ENCODE data around the gene AGPAT4. TPM values are rescaled to one million over a fixed set of nuclear protein-coding genes. Genes with fewer than 3 reads are reported as not detected.
"Not testable (repeated sequence)": the region's sequence is repeated elsewhere in the genome, so short reads cannot be mapped to it uniquely, and the experiment has no call there.

AGPAT4 gene
- total RNA-seq, 1 donor from 2014 or later = 23.7 TPM

DNA sequence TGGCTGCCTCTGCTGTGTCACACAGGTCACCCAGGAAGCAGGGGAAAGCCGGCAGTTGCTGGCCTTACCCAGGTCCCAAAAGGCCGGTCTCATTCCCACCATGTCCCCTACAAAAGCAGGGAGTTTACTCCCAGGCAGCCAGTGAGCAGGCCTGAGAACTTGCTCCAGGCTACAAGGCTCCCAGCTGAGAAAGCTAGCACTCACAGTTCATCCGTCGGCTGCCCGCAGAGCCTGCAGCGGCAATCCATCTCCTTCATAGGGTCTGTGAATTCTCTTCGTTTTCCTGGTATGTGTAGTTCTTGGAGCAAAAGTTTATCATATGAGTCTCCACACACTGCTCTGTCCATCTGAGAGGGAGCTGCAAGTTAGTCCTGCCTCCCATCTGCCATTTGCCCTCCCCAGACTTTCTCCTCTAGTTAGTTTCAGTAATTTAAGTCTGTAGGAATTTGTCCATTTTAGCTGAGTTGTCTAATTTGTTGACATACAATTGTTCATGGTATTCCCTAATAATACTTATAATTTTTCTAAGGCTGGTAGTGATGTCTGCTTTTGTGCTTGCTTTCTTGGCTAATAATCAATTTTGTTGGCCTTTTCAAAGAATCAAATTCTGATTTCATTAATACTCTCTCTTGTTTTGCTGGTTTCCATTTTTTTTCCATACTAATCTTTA is 146.7 kb downstream of the AGPAT4 start:
- Mint-ChIP-seq H3K27ac (no peak overlapping the region), H3K36me3 (peaks cover 81% of the 10 kb centered on the region), H3K4me3 (no peak overlapping the region), H3K4me1 (peaks cover 5% of the 10 kb centered on the region), H3K9me3 (peaks cover 49% of the 10 kb centered on the region), H3K27me3 (ENCODE audit: low read depth) (no peaks in the 10 kb centered on the region)
- TF ChIP-seq, protein P1, sequence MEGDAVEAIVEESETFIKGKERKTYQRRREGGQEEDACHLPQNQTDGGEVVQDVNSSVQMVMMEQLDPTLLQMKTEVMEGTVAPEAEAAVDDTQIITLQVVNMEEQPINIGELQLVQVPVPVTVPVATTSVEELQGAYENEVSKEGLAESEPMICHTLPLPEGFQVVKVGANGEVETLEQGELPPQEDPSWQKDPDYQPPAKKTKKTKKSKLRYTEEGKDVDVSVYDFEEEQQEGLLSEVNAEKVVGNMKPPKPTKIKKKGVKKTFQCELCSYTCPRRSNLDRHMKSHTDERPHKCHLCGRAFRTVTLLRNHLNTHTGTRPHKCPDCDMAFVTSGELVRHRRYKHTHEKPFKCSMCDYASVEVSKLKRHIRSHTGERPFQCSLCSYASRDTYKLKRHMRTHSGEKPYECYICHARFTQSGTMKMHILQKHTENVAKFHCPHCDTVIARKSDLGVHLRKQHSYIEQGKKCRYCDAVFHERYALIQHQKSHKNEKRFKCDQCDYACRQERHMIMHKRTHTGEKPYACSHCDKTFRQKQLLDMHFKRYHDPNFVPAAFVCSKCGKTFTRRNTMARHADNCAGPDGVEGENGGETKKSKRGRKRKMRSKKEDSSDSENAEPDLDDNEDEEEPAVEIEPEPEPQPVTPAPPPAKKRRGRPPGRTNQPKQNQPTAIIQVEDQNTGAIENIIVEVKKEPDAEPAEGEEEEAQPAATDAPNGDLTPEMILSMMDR (IDR thresholded peaks at IDR 0.05; ENCODE audit: unreplicated experiment) = no peak
- DNase-seq (ENCODE audit: low spot score in 2 of 2, unreplicated experiment in 2 of 2) = no peak

DNA sequence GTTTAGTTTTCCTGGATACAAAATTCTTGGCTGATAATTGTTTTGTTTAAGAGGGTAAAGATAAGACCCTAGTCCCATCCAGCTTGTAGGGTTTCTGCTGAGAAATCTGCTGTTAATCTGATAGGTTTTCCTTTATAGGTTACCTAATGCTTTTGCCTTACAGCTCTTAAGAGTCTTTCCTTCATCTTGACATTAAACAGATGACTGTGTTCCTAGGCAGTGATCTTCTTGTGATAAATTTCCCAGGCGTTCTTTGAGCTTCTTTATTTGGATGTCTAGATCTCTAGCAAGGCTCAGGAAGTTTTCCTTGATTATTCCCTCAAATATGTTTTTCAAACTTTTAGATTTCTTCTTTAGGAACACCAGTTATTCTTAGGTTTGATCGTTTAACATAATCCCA is 148.3 kb downstream of the AGPAT4 start:
- Mint-ChIP-seq H3K27me3 (ENCODE audit: low read depth) (no peaks in the 10 kb centered on the region), H3K9me3 (peaks cover 64% of the 10 kb centered on the region), H3K4me3 (no peak overlapping the region), H3K27ac (no peak overlapping the region), H3K4me1 (peaks cover 5% of the 10 kb centered on the region), H3K36me3 (peaks cover 94% of the 10 kb centered on the region)
- no peak for DNase-seq (ENCODE audit: low spot score in 2 of 2, unreplicated experiment in 2 of 2)
- TF ChIP-seq, protein P1 (IDR thresholded peaks at IDR 0.05; ENCODE audit: unreplicated experiment) = no peak

DNA sequence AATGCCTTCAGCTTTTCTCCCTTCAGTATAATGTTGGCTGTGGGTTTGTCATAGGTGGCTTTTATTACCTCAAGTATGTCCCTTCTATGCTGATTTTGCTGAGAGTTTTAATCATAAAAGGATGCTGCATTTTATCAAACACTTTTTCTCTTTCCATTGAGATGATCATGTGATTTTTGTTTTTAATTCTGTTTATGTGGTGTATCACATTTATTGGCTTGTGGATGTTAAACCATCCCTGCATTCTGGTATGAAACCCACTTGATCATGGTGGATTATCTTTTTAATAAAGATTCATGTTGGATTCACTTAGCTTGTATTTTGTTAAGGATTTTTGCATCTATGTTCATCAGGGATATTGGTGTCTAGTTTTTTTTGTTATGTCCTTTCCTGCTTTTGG is 150.5 kb downstream of the AGPAT4 start:
- not testable (repeated sequence) for H3K27ac Mint-ChIP-seq; DNase-seq (ENCODE audit: low spot score in 2 of 2, unreplicated experiment in 2 of 2); H3K27me3 Mint-ChIP-seq (ENCODE audit: low read depth); H3K4me1 Mint-ChIP-seq; H3K4me3 Mint-ChIP-seq
- Mint-ChIP-seq H3K36me3 (peaks cover 95% of the 10 kb centered on the region), H3K9me3 (peaks cover 81% of the 10 kb centered on the region)

DNA sequence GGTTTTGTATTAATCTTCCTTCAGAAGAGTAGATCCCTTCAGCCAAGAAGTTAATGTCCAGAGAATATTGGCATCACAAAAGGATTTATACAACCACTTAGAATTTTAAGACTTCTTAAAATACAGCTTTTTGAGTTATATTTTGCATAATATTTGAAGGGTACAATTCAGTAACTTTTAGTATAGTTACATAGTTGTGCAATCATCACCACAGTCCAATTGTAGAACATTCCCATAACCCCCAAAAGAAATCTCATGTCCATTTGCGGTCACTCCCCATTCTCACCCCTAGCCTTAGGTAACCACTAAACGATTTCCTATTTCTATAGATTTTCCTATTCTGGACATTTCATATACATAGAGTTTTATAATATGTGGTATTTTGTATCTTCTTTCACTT is 155.9 kb downstream of the AGPAT4 start:
- H3K4me1 Mint-ChIP-seq = no peaks in the 10 kb centered on the region
- peaks cover 48% of the 10 kb centered on the region for H3K9me3 Mint-ChIP-seq
- H3K4me3 Mint-ChIP-seq = no peak overlapping the region
- H3K27me3 Mint-ChIP-seq (ENCODE audit: low read depth) = no peaks in the 10 kb centered on the region
- TF ChIP-seq, protein P1 (IDR thresholded peaks at IDR 0.05; ENCODE audit: unreplicated experiment) = no peak
- no peak for DNase-seq (ENCODE audit: low spot score in 2 of 2, unreplicated experiment in 2 of 2)
- peaks cover 86% of the 10 kb centered on the region for H3K36me3 Mint-ChIP-seq
- H3K27ac Mint-ChIP-seq = no peak overlapping the region

DNA sequence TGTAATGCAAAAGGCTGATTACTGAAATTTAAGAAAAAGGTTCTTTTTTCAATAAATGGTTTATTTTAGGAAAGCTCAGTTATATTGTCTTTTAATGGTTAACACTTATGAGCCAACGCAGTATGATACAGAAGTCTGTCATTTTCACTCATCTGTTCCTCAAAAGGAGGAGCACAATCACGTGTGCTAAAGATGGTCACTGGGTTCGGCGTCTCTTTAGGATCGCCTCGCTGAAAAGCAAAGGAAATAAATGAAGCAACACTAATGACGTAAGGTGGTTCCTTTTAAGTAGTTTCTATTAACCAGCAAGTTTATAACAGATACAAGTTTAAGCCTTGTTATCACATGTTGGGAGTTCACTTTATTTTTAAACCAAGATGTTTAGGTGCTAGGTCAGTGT is 156.6 kb downstream of the AGPAT4 start:
- Mint-ChIP-seq H3K27ac (no peak overlapping the region), H3K4me1 (no peaks in the 10 kb centered on the region), H3K36me3 (peaks cover 86% of the 10 kb centered on the region), H3K27me3 (ENCODE audit: low read depth) (no peaks in the 10 kb centered on the region), H3K4me3 (no peak overlapping the region), H3K9me3 (peaks cover 43% of the 10 kb centered on the region)
- TF ChIP-seq, protein P1 (IDR thresholded peaks at IDR 0.05; ENCODE audit: unreplicated experiment) = no peak
- DNase-seq (ENCODE audit: low spot score in 2 of 2, unreplicated experiment in 2 of 2) = no peak

DNA sequence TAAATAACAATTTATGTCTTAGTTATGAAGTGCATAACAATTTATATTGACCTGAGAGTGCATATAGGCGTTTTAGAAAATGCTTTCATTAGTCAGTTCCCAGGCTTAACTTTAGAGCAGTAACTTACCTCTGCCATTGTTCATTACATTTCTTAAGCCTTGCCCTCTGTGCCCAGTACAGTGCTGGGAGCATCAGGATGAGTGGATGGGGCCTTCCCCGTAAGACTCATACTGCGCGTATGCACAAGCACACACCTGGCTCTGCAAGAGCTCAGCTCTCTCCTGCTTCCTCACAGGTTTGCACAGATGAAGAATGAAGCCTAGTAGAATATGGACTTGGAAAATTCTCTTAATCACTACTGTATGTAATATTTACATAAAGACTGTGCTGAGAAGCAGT is 157.3 kb downstream of the AGPAT4 start:
- H3K9me3 Mint-ChIP-seq = peaks cover 35% of the 10 kb centered on the region
- H3K4me1 Mint-ChIP-seq = no peaks in the 10 kb centered on the region
- no peak for DNase-seq (ENCODE audit: low spot score in 2 of 2, unreplicated experiment in 2 of 2)
- no peak overlapping the region for H3K27ac Mint-ChIP-seq
- H3K27me3 Mint-ChIP-seq (ENCODE audit: low read depth) = no peaks in the 10 kb centered on the region
- TF ChIP-seq, protein P1 (IDR thresholded peaks at IDR 0.05; ENCODE audit: unreplicated experiment) = no peak
- H3K36me3 Mint-ChIP-seq = peaks cover 85% of the 10 kb centered on the region
- H3K4me3 Mint-ChIP-seq = no peak overlapping the region
